AG04450 (cell line): Measurements from ENCODE around the gene SMAP2. TPM values are rescaled to one million over a fixed set of nuclear protein-coding genes. Genes with fewer than 3 reads are reported as not detected.

Experiments used
- CTCF ChIA-PET: fragments of 300-600, 350-600 bp; formaldehyde crosslinking; extraction: SDS; loops from one replicate; lab custom pipeline; 2022; ENCODE audit warnings: antibody characterized with exemption, inconsistent platforms; lab: Charles Lee
- POLR2A ChIA-PET: fragments of 350-600 bp; formaldehyde crosslinking; extraction: SDS; loops from one replicate; lab custom pipeline; 2021; ENCODE audit warnings: antibody characterized with exemption, inconsistent platforms; lab: Yijun Ruan, JAX
- DNase-seq: peaks from one replicate; pipeline ENCODE4 v3.0.0-alpha.2; 2011; ENCODE audit warnings: low read depth, low spot score
- H3K27ac ChIP-seq: one replicate; pipeline ENCODE4 v1.5.1; 2012; ENCODE audit warnings: low read depth, low read length, control low read depth
- H3K27me3 ChIP-seq: one replicate; pipeline ENCODE4 v1.6.0; 2012; ENCODE audit warnings: low read length; ENCODE audit not compliant: control insufficient read depth, insufficient read depth
- H3K4me3 ChIP-seq: 2 replicates; pipeline ENCODE4 v1.5.1; 2011; ENCODE audit warnings: mild to moderate bottlenecking, low read depth, low read length, control low read depth
- H3K9me3 ChIP-seq: 2 replicates; pipeline ENCODE4 v1.5.1; 2012; ENCODE audit warnings: low read length; ENCODE audit not compliant: control insufficient read depth, insufficient read depth
- CTCF ChIP-seq: IDR thresholded peaks from 2 replicates; pipeline ENCODE4 v1.5.1; 2011; ENCODE audit warnings: low read depth, low read length, control low read depth, inconsistent platforms
- polyA plus RNA-seq: library from polyadenylated mRNA; depleted of rRNA; stranded (reverse); fragments of >200 nt; gene quantifications from 2 replicates; pipeline ENCODE4 v1.2.3, GENCODE V29; 2011

Gene SMAP2
- polyA plus RNA-seq, 1 experiment = 22.5 TPM

- DNase-seq = no peak
- ChIA-PET CTCF (interaction anchor here (0.5 to 2.6 kb wide), 9 partner anchors 27 to 300 kb away, joined by 3 to 14 read pairs (median 3); partner anchors contain the start of gene SMAP2), POLR2A (no interaction called here)
- Histone ChIP-seq H3K9me3 (no peaks in the 10 kb centered on the region), H3K27me3 (no peaks in the 10 kb centered on the region), H3K4me3 (no peak overlapping the region), H3K27ac (no peak overlapping the region)
- TF ChIP-seq CTCF = no peak
These were observed 26.6 kb downstream of the SMAP2 start for GRCh38 chr1:40399984-40400704.

- H3K4me3 ChIP-seq = no peak overlapping the region
- DNase-seq = no peak
- H3K9me3 ChIP-seq = no peaks in the 10 kb centered on the region
- H3K27me3 ChIP-seq = no peaks in the 10 kb centered on the region
- ChIA-PET CTCF (interaction anchor here (0.7 to 2.6 kb wide), 3 partner anchors 87 to 258 kb away, joined by 3 to 14 read pairs (median 6); no protein-coding TSS in a partner anchor), POLR2A (no interaction called here)
- no peak overlapping the region for H3K27ac ChIP-seq
- TF ChIP-seq CTCF = no peak
These were observed 28.1 kb downstream of the SMAP2 start for GRCh38 chr1:40401473-40402201.

GRCh38 chr1:40404670-40405462 lies 31.3 kb downstream of the SMAP2 start:
- CTCF ChIA-PET = interaction anchor here (0.6 to 3.4 kb wide), 35 partner anchors 9 to 330 kb away, joined by 3 to 49 read pairs (median 4); no protein-coding TSS in a partner anchor
- TF ChIP-seq CTCF = peak; percentile 77
- H3K27me3 ChIP-seq = no peaks in the 10 kb centered on the region
- no peak overlapping the region for H3K27ac ChIP-seq
- no peak for DNase-seq
- H3K4me3 ChIP-seq = no peak overlapping the region
- POLR2A ChIA-PET = interaction anchor here (0.6 kb wide), 1 partner anchor 532 kb away, joined by 3 read pairs; no protein-coding TSS in a partner anchor
- H3K9me3 ChIP-seq = no peaks in the 10 kb centered on the region

GRCh38 chr1:40405812-40406211 lies 32.3 kb downstream of the SMAP2 start:
- Histone ChIP-seq H3K4me3 (no peak overlapping the region), H3K27ac (no peak overlapping the region), H3K9me3 (no peaks in the 10 kb centered on the region), H3K27me3 (no peaks in the 10 kb centered on the region)
- ChIA-PET POLR2A (no interaction called here), CTCF (interaction anchor here (0.6 to 3.4 kb wide), 10 partner anchors 13 to 327 kb away, joined by 3 to 49 read pairs (median 14); no protein-coding TSS in a partner anchor)
- no peak for TF ChIP-seq CTCF
- DNase-seq = no peak
